Superior temporal gyrus (tissue), 1 donor: ENCODE data around the gene MAP1B.
A peak's percentile ranks its signal among the peaks of the same experiment; 100 is the strongest.

ENCODE experiments used
- DNase-seq: peaks from one replicate; pipeline ENCODE4 v3.0.0-alpha.2; 2016; ENCODE audit errors: extremely low spot score

MAP1B gene

DNA sequence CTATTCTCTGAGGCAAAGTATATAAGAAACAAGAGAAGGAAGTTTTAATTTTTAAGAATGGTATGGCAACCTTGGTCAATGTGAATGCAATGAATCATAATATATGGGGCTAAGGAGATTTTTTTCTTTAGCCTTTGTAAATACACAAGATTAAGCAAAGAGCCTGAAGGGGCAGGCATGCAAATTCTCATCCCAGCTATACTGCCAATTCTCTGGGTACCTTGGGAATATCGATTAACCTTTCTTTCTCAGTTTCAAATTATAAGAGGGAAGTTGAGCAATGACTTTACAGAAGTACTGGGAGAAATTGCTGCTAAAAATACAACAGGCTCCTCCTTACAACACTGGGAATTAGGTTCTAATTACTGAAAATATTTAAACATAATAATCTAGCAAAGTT, 115.2 kb downstream of the MAP1B start:
- DNase-seq, result no peak

DNA sequence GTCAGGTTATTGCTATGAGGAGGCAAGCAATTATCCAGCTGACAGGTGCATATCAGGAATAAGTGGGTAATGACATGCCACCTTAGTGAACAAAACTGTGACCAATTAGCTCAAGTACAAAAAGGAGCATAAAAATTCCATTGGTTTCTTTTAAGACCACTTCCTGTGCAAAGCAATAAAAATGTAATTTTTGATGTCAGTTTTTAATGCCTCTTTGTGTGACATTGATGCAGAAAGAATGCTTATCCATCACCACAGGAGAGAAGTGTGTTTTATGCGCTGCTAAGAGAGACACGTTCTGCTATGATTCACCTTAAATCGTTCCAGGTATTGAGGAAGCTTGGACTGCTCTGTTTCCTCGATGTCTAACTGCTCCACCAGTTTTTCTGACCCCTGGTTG, 116.1 kb downstream of the MAP1B start:
- DNase-seq, result no peak

DNA sequence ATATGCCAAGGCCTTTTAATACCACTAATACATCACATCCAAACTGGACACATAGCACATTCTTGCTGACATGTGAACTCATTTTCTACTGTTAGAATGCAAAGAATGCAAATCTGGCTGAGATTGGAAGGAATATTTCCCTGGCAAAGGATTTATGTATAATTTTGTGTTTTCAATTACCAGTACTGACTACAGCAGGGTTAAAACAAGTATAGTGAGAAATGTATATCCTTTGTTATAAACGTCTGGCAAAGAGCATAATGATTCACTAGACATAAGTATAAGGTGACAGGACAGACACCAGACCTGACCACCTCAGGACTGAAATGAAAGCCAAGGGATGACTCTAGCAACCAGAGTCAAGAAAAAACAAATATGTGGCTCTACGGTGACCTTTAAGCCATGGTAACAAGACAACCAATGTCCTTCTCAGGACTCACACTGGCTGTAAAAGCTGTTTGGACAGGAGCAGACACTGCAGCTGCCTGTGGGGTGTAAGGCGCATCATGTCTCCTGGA, 117.7 kb downstream of the MAP1B start:
- no peak for DNase-seq

DNA sequence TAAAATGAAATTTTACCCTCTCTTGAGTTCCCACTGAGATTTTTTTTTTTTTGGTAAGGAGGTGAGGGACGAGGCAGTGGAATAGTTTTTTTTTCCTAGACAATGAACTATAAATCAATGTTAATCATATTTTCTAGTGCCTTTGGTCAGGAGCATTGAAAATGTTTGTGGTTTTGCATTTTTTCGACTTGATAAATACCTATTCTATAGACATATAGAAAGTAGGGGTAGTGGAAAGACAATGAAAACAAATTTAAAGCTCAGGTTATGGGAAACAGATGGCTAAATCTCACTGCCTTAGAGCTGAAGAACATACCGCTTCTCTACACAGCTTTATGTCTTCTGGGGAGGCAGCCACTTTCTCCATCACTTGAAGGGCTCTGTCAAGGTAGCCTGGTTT, 118.5 kb downstream of the MAP1B start:
- DNase-seq, result no peak

DNA sequence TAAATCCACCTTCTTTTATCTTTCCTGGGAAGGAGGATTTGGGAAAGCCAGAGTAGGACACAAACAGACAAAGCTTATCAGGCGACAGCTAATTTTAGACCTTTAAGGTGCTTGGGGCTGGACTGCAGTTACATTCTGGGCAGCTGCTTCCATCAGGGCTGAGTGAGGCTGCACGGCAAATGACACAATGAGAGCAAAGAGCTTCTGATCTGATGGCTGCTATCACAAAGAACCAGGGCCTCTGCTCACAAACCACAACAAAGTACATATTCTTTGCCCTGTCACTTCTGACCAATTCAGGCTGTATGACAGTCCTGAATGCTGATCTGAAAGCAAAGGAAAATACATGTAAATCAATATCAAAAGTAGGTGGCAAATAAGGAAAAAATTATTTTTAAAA, 119.7 kb downstream of the MAP1B start:
- peak; percentile 55 for DNase-seq

DNA sequence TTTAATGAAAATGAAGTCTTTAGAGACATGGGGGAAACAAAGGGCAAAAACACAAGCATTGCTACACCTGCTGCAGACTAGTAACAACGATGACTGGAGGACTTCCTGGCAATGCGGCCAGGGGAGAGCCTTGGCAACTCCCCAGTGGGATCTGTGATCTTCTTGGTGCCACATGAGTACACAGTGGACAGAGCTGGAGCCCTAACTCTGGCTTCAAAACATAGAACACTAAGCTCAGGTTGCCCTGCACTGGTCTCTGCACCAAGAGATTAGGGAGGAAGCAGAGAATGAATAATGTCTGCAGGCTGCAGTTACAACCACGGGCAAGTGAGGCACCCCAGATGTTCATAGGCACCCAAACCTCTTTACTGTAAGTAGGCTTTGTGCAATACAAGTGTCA, 121.7 kb downstream of the MAP1B start:
- DNase-seq, result no peak

DNA sequence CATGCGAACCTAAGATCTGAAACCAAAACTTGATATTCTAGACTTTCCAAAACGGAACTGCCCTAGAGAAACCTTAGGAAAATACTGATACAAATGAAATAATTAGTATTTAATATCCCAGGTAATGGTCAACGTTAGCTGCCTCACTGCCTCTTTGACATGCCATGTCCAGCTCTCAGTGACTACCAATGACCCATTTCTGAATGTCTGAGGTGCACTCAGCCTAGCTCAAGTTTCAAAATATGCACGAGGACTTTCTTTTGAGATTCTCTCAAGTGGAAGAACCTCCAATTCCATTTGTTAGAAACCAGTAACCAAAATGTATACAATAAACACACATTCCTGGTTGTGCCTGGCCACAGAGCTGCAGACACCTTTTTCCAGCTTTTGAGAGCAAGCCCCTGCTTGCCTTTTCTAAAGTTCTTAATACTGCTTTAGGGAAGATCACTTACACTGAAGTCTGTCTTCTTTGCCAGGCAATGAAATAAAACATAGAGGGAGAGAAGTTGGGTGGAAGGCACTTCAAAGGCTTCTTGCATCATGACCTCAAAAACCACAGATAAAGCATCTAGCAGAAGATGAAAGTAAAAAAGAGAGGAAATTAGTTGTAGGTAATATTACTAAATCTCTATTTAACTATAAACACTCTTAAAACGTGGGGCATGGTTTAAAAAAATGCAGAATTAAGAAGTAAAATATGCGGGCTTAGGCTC, 124.9 kb downstream of the MAP1B start:
- no peak for DNase-seq

DNA sequence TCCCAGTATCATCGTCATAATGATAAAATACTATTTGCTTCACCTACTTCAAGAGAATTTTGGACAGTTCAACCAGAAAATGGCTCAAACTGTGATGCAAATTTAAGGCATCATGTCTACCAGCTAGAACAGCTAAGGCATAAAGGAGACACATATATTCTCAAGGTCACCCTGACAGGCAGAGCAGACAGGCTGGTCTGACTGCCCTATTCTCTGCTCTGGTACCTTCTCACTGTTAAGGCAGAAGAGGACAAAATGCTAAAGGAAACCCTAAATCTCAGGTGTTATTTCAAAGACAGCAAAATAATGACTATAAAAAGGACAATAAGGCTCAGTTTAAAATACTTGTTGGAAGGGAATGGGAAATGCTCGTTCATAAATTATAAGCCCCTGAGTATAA, 125.6 kb downstream of the MAP1B start:
- no peak for DNase-seq

DNA sequence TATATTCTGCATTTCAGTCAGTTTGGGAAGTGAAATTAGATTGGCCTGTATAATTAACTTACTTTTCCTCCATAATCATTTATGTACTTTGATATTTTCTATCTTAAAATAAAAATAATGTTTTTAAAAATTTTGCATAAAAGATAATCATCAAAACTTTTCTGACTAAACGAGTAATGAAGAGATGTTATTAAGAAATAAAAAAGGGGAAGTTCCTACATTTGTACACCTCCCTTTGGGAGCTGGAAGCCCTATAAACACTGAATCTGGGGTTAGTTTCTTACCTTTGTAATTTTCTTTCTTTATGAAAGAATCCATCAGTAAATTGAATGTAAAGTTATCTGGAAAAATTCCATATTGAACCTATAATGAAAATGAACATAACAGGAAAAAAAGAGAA, 126.6 kb downstream of the MAP1B start:
- DNase-seq, result no peak

DNA sequence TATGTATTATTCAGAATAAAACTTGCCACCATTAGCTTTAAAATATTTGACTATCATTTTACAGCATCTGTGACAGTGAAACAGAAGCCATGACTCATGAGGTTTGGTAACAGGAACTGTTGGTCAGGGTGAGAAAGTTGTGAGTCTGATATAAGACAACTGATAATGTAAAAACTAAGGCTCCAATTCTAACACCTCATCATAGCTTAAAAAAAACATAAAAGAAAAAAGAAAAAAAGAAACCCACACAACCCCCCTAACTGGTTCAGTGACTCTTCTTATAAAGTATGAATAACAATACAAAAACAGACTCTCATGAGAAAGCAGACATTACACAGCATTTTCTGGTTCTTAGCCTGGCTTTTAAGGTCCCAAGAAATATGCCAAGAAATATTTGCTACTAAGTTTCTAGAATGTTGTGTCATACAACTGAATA, 127.0 kb downstream of the MAP1B start:
- no peak for DNase-seq

DNA sequence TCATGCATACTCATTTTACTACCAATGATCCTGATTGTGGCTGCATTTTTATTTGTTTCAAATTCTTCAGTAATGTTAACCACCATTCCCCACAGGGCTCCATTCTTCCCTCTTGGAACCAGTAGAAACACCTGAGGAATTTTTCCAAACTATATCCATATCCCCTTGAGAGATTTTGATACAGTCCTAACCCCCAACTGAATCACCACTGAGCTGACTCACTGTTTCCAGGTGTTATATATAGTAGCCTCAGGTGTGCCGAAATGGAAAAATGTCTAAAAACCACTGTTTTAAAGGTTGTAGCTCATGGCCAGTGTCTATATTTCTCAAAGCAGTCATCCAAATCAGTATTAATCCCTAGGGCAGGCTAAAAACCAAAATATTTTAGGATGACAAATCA, 127.6 kb downstream of the MAP1B start:
- DNase-seq, result no peak

DNA sequence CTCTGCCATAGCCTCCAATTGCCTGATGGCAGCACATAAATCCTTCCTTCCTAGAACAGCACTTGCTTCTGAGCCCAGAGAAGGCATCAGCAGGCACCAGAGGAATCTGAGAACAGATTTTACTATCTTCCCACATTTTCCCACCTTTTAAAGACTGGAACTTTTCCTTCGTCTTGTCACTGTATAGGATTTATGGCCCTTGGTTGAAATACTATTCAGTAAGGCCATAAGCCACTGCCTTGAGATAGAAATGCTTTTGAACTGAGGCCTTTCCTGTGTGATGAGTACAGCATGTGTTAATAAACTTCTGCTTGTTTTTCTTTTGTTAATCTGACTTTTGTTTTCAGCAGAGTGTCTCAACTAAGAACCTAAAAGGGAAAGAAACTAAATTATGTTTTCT, 128.4 kb downstream of the MAP1B start:
- no peak for DNase-seq

DNA sequence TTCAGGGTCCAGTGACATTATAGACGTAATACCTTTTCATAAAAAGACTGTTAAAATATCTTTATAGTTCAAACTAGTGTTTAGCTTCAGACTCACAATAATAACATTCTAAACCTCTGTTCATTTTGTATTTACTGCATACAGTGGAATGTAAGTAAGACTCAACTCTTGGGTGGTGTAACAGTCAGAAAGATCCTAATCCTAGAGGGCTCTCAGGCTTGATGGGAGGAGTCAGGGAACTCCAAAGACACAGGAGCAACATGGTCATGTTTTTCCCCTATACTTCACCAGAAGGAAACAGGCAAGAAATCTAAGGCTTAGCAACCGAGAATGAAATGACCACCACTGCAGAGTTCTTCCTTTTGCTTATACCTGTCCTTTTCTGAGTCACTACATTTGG, 130.1 kb downstream of the MAP1B start:
- DNase-seq, result no peak

DNA sequence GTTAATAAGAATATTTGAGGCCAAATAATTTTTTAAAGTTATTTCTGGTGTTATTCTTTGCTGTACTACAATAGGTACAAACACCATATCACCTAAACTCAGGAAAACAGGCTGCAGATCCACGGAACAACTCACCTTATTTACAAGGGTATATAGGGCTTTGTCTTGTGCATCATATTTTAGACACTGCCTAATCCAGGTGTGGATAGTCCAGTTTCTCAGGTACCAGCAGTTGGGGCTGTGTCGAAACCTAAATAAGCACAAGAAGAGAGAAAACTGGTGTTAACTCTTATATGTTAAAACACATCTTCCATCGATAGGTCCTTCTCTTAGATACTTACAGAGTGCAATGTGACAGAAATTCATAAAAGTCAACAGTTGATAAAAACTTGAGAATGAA, 130.6 kb downstream of the MAP1B start:
- no peak for DNase-seq

DNA sequence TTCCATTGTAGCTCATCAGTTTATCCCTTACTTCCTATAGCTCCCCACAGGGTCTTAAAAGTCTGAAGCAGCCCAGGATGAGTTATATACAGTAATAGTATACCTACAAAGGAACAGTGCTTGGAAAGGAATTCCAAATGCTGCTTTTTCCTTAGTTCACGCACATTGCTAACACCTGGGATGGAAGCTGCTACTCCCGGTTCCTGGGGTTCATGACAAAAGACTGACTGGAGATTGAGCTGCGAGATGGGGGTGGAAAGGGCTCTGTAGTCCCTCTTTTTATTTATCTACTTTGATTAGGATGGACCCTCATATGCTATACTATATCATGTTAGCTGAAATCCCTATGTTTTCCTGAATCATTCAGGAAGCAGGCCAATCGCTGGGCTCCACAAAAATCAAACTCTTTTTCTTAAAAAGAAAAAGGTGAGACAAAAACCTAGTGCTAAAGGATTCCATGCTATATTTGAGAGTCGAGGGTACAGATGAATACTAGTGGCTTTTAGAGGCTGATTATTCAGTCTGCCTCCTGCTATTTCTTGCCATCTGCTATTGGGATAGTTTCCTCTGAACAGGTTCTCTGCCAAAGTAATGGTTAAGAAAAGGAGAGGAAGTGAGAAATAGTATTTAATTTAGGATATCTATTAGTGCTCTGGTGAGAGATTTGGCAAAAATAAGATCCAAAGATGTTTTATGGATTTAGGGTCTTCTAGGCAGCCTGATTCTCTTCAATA, 131.6 kb downstream of the MAP1B start:
- no peak for DNase-seq

DNA sequence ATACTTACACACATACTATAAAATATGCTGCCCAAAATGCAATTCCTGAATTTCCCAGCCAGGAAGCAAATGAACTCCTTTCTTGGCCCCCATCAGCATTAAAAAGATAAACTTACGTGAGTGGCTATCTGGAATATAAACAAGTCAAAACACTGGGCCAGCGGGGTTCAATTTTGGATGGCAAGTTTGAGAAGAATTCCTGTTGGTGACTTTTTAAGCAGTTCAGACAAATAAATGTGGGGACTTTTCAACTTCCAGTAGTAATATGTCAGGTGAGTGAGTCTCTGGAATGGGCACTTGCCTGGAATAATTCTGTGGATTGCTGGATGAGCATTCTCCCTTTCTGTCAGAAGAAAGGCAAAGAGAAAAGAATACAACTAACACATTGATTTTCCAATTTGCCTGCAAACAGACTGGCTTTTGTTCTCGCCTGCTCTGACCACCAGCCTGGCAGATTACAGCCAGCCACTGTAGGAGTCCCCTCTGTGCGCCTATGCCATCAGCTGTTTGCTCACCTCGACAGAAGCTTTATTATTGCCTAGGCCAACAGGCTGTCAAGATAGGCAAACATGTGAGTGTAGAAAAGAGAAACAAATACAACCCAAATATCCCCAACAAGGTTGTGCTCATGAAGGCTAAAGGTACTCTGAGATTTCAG, 134.2 kb downstream of the MAP1B start:
- DNase-seq, result peak; percentile 87

DNA sequence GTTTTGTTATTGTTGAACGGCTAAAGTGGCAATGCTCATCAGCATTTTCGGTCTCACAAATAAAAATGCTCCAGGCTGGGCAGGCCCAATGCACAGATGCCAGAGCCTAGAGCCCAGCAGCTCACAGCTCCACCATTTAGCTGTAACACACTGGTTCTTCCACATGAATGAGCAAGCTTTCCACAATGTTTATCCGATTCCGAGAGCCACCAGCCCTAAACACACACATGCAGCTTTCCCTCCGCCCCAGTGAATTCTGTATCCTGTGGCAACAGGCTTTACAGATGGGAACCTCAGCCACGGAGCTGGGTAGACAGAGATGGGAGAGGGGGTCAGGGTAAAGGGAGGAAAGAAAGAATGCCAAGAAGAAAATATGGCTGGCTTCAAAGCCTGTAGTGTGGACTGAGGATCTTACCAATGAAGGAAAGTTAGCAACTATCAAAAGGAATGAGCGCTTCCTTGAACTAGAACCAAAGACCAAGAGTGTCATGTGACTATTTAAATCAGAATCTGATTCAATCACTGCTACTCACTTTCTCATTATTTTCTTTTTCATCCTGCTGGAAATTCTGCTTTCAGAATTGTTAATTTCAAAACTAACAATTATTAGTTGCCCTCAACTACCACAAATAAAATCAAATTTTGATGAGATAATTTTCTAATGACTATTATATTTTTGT, 135.7 kb downstream of the MAP1B start:
- peak; percentile 68 for DNase-seq

DNA sequence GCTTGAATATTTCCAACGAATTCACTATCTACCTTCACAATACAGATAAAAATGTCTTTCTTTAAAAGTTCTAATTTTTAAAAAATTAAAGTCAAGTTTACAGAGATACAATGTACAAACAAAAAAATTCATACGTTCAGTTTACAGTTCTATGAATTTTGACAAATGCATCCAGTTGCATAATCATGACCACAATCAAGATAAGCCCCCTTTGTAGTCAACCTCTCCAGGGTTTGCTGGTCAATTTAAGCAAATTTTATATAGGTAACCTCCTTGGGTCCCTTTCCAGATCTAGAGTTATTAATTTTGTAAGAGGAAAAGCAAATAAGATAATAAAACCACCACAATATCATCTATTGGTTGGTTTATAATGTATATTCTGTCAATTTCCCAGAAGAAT, 136.4 kb downstream of the MAP1B start:
- no peak for DNase-seq

DNA sequence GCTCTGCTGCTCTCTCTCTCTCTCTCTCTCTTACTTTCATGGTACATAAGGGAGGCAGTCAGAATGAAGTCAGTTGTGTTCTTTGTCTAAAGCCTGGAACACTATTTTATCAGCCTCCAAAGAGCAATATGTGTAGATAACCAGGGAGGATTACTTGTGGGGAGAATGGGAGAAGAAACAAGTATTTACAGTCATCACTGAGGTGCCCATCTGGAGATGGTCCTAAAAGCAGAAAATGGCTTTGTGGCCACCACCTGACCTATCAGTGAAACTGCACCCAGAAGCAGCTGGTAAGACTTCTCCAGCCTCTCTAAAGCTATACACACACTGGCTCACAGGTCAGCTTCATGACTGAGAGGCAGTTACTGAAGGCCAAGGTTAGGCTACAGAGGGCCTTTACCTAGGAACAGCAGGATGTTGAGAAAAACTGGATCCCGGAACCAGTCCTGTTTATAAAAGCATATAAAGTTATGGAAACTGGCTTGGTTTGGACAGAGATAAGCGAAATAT, 137.6 kb downstream of the MAP1B start:
- peak; percentile 87 for DNase-seq

DNA sequence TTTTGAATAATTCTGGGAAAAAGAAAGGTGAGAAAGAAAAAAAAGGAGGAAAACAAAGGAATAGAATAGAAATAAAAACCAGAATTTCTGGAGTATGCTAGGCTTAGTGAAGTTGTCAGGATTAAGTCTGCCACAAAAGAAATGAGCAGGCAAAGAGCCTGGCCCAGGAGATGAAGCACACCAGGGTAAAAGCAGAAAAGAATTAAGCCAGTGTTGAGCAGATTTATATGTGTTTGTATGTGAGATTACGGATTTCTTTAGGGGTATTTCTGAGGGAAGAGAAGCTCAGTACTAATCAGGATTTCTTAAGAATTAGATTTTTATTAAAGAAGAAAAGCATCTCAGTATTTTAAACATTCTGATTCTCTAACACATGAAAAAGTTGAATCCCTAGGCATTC, 138.3 kb downstream of the MAP1B start:
- DNase-seq, result no peak

DNA sequence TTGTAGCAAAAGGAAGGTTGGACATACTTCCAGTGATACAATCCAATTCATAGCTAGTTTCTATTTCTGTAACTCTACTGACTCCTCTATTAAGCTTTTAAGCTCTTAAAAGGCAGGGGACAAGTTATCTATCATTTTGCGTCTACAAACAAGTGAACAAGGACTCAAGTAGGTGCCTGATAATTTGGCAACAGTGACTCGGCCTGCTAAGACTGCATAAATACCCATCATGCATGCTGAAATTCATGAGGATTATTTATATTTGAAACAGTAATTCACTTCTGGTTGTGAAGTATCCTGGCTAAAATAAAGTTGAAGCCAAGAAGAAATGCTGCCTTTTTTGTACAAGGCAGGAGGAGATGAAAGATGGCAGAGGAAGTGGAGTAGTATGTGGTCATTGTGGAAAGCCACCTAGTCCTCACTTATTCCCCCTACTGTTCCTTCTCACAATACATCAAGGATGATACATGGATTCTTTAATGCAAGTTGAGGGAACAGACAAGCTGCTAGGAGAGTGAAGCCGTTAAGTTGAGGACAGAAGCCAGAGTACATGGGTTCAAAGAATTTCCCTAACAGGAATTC, 138.8 kb downstream of the MAP1B start:
- peak; percentile 60 for DNase-seq
